Glutamatergic neuron (in vitro differentiated cells): ENCODE data around the gene PTPN14. TPM values are rescaled to one million over a fixed set of nuclear protein-coding genes. Genes with fewer than 3 reads are reported as not detected.

Experiments
- DNase-seq: peaks from one replicate; pipeline ENCODE4 v3.0.0; 2022
- H3K27ac Mint-ChIP-seq: one replicate; pipeline ENCODE4 v1.8.0; 2020; ENCODE audit warnings: mild to moderate bottlenecking, mixed read lengths, inconsistent platforms; ENCODE audit not compliant: unreplicated experiment
- H3K27me3 Mint-ChIP-seq: one replicate; pipeline ENCODE4 v1.8.0; 2020; ENCODE audit warnings: mild to moderate bottlenecking, moderate library complexity, mixed read lengths, inconsistent platforms; ENCODE audit not compliant: unreplicated experiment
- H3K36me3 Mint-ChIP-seq: one replicate; pipeline ENCODE4 v1.8.0; 2020; ENCODE audit warnings: mild to moderate bottlenecking, mixed read lengths, inconsistent platforms; ENCODE audit not compliant: unreplicated experiment
- H3K4me1 Mint-ChIP-seq: one replicate; pipeline ENCODE4 v1.8.0; 2020; ENCODE audit warnings: mild to moderate bottlenecking, low read depth, mixed read lengths, inconsistent platforms; ENCODE audit not compliant: unreplicated experiment
- H3K4me3 Mint-ChIP-seq: one replicate; pipeline ENCODE4 v1.8.0; 2020; ENCODE audit warnings: mild to moderate bottlenecking, mixed read lengths, inconsistent platforms; ENCODE audit not compliant: unreplicated experiment
- H3K9me3 Mint-ChIP-seq: one replicate; pipeline ENCODE4 v1.8.0; 2020; ENCODE audit warnings: mild to moderate bottlenecking, moderate library complexity, mixed read lengths, inconsistent platforms; ENCODE audit not compliant: unreplicated experiment
- total RNA-seq: library from RNA; stranded (reverse); fragmentation: NEBNext Ultra II Directional; extraction: Animal tissue kit (Norgen Biotek cat#: 25700); gene quantifications from one replicate; pipeline ENCODE4 v1.2.1, GENCODE V29; 2021; ENCODE audit not compliant: unreplicated experiment
- TF ChIP-seq, protein P1 (sequence below): fragments of 200-600 bp; sonication (generic); IDR thresholded peaks from one replicate; pipeline ENCODE4 v1.5.0; 2021; ENCODE audit not compliant: partially characterized antibody, unreplicated experiment

Gene PTPN14
- total RNA-seq, 1 donor from 2014 or later, result 1.7 TPM

DNA sequence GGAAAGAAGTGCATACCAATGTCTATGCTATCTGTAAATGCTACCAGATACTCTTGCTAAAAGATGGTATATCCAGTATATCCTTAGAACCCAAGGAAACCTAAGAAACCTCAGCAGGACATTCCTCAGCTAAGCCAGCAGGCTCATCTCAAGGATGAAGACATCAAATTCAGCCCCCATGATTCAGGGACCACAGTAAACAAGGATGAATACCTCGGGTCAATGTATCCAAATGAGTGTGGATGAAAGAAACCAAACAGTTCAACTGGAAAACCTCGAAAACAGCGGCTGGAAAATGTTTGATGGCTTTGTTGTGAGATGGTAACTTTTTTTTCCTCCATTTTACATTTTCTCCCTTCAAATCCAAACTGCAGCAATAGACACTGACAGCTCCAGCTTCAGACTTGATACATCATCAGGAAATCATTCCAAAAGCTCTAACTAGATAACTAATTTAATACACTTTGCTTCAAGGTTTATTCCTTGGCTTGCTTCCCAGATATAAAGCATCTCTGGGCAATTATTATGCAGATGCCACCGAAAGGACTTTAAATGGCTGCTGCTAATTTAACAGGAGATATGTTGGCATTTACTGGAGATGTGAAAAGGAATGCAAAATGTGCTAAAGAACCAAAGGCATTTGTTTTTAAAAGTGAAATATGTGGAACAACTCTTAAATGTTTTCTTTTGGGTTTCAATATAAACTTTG, 196.8 kb downstream of the PTPN14 start:
- DNase-seq, result no peak
- TF ChIP-seq, protein P1, sequence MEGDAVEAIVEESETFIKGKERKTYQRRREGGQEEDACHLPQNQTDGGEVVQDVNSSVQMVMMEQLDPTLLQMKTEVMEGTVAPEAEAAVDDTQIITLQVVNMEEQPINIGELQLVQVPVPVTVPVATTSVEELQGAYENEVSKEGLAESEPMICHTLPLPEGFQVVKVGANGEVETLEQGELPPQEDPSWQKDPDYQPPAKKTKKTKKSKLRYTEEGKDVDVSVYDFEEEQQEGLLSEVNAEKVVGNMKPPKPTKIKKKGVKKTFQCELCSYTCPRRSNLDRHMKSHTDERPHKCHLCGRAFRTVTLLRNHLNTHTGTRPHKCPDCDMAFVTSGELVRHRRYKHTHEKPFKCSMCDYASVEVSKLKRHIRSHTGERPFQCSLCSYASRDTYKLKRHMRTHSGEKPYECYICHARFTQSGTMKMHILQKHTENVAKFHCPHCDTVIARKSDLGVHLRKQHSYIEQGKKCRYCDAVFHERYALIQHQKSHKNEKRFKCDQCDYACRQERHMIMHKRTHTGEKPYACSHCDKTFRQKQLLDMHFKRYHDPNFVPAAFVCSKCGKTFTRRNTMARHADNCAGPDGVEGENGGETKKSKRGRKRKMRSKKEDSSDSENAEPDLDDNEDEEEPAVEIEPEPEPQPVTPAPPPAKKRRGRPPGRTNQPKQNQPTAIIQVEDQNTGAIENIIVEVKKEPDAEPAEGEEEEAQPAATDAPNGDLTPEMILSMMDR, result no peak
- Mint-ChIP-seq H3K9me3 (no peaks in the 10 kb centered on the region), H3K27me3 (no peaks in the 10 kb centered on the region), H3K4me1 (no peaks in the 10 kb centered on the region), H3K27ac (no peak overlapping the region), H3K36me3 (no peaks in the 10 kb centered on the region), H3K4me3 (no peak overlapping the region)

DNA sequence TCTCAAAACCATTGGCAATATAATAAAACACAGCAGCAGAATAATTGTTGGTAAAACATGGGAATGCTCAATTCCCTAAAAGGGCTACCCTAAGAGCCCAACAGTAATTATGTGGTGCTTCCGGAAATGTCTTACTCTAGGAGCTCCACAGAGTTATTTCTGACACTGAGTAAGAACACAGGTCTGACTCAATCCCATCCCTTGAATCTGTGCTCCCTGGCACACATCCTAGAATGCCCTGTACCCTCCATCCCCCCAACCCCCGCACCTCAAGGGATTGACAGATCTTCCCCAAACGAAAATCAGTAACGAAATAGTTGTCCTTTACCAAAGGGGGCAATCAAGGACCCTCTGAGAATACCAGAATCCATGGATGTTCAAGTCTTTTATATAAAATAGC, 198.6 kb downstream of the PTPN14 start:
- Mint-ChIP-seq H3K27ac (no peak overlapping the region), H3K36me3 (no peaks in the 10 kb centered on the region), H3K27me3 (no peaks in the 10 kb centered on the region), H3K4me1 (no peaks in the 10 kb centered on the region), H3K9me3 (no peaks in the 10 kb centered on the region), H3K4me3 (no peak overlapping the region)
- TF ChIP-seq, protein P1, result no peak
- no peak for DNase-seq

DNA sequence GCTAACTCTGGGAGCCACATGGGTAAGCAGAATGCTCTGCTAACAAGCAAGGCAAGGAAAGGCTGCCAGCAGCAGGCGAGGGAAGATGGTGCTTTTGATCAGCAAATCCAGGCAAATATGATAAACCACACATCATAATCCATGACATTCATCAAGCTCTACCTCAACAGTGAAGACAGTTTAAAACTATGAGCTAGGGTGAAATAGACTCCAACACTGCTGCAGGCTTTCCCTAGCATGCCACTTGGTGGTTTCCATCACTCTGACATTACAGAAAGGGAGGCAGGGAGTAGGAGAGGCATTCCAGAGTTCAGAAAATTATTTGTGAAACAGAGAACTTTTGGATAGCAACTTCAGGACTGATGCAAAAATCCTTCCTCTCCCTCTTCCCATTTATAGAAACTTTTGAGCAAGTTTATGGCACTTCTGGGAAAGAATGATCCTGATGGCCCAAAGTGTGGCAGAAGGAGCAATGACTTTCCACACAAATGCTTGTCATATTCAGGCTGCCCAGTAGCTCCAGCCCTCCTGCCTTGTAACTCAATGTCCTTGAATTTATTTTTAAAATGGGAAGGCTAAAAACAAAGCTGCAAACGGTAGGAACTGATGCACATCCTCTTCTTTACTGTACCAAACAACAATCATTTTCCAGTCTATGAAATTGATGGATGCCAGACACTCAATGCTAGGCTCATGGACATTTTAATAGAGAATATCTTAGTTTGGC, 199.7 kb downstream of the PTPN14 start:
- DNase-seq, result no peak
- TF ChIP-seq, protein P1, result no peak
- Mint-ChIP-seq H3K4me1 (no peaks in the 10 kb centered on the region), H3K4me3 (no peak overlapping the region), H3K9me3 (no peaks in the 10 kb centered on the region), H3K27ac (no peak overlapping the region), H3K36me3 (no peaks in the 10 kb centered on the region), H3K27me3 (no peaks in the 10 kb centered on the region)

DNA sequence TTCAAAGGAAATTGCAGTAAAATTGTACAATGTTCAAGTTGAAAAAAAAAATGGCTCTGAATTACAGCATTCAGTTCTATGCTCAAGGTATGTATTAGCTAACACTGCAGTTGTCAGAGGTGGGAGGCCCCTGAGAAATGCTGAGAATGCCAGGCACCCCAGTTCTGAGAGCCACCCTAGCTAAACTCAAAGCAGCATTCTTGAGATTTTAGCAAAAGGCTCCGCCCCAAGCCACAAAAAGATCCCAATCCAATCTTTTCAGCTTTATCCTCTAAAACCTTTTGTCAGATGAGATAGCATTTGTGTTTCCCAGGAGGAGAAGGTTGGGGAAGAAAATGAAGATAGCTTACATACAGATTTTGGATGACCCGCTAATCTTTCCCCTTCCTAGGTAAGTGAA, 201.6 kb downstream of the PTPN14 start:
- no peaks in the 10 kb centered on the region for H3K4me1 Mint-ChIP-seq
- no peaks in the 10 kb centered on the region for H3K27me3 Mint-ChIP-seq
- H3K36me3 Mint-ChIP-seq, result peaks cover under 1% of the 10 kb centered on the region
- H3K4me3 Mint-ChIP-seq, result no peak overlapping the region
- TF ChIP-seq, protein P1, result no peak
- H3K9me3 Mint-ChIP-seq, result no peaks in the 10 kb centered on the region
- no peak overlapping the region for H3K27ac Mint-ChIP-seq
- DNase-seq, result no peak

DNA sequence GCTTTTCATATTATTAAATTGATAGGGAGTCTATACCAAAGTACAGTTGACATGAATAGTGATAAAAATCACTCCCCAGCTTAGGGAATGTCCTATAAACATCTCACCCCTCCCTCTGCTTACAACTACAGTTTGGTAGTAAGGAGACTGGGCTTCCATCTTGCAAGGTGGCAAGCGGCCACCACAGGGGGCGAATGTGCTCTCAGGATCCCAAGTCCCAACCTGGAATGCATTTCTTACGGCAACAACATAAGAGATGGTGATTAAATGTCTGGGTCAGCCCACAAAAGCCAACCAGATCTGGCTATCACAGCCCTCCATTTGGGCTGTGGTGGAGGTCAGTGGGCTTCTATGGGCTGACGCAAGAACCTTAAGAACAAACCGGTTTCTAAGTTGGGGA, 202.4 kb downstream of the PTPN14 start:
- no peak for DNase-seq

More for the DNA sequence above, 202.4 kb downstream of the PTPN14 start:
- TF ChIP-seq, protein P1, result no peak
- H3K27ac Mint-ChIP-seq, result no peak overlapping the region
- H3K27me3 Mint-ChIP-seq, result no peaks in the 10 kb centered on the region
- no peak overlapping the region for H3K4me3 Mint-ChIP-seq
- H3K9me3 Mint-ChIP-seq, result no peaks in the 10 kb centered on the region
- H3K36me3 Mint-ChIP-seq, result peaks cover 6% of the 10 kb centered on the region
- H3K4me1 Mint-ChIP-seq, result no peaks in the 10 kb centered on the region
